Measurements from ENCODE around the gene GRIN1.
A peak's percentile ranks its signal among the peaks of the same experiment; 100 is the strongest.

The GRIN1 gene

DNA sequence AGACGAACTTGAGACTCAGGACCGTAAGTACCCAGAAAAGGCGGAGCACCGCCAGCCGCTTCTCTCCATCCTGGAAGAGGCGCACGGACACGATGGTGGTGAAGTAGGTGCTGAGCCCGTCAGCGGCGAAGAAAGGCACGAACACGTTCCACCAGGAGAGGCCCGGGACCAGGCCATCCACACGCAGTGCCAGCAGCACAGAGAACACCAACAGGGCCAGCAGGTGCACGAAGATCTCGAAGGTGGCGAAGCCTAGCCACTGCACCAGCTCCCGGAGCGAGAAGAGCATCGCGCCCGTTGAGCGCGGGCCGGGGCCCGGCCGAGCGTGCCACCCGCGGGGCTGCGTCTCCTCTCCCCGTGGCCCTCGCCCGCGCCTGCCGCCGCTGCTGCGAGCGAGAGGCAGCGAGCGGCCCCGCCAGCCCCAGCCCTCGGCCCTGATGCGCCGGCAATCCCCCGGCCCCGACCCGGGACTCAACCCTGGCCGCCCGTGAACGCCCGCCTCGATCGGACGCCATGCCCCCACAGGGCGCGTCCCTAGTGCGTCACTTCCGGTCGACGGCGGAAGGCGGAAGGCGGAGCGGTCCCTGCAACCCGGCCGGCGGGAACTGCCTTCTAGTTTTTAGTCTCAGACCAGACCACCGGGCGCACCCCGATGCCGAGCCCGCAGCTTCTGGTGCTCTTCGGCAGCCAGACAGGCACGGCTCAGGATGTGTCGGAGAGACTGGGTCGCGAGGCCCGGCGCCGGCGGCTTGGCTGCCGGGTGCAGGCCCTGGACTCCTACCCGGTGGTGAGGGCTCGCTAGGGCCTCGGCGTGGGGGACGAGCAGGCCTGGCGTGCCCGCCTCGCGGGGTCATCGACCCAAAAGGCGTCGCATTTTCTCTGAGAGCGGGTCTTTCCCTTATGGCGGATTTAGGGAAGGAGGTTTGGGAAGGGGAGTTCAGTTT is 66.4 kb downstream of the GRIN1 start, which contains the start of the genes NDOR1 and TMEM203:
TSS of gene NDOR1 (plus strand) at position 575 of the 944 bp plus-strand sequence. CDS start at position 653, 78 bp downstream.
TSS of gene TMEM203 (minus strand) at position 523 of the 944 bp plus-strand sequence. CDS start at position 289, 234 bp downstream.
- TF ChIP-seq ZFX (IDR thresholded peaks at IDR 0.05; ENCODE audit: borderline replicate concordance): no peak
- TF ChIP-seq, protein P1, sequence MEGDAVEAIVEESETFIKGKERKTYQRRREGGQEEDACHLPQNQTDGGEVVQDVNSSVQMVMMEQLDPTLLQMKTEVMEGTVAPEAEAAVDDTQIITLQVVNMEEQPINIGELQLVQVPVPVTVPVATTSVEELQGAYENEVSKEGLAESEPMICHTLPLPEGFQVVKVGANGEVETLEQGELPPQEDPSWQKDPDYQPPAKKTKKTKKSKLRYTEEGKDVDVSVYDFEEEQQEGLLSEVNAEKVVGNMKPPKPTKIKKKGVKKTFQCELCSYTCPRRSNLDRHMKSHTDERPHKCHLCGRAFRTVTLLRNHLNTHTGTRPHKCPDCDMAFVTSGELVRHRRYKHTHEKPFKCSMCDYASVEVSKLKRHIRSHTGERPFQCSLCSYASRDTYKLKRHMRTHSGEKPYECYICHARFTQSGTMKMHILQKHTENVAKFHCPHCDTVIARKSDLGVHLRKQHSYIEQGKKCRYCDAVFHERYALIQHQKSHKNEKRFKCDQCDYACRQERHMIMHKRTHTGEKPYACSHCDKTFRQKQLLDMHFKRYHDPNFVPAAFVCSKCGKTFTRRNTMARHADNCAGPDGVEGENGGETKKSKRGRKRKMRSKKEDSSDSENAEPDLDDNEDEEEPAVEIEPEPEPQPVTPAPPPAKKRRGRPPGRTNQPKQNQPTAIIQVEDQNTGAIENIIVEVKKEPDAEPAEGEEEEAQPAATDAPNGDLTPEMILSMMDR (IDR thresholded peaks at IDR 0.05): no peak
- peak within 1 kb of the TSS; percentile 72 for H3K27ac ChIP-seq

DNA sequence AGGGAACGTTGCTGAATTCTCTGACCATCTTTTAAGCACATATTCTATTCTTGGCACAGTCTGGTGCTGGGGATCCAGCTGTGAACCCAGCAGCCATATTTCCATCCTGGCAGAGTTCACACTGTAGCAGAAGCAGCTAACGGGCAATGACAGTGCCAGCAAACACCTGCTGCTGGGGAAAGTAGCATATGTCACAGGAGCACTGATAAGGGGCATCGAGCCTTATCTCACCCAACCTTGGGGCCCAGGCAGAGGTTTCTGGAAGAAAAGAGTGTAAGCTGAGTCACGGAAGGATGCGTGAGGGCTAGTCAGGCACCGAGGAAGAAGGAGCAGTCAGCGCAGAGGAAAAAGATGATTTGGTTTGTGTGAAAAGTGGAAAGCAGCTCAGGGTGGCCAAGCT is 67.6 kb downstream of the GRIN1 start:
- H3K27ac ChIP-seq: peak overlapping the region; percentile 72; the same call in 1 of the 2 replicates
- TF ChIP-seq, protein P1 (IDR thresholded peaks at IDR 0.05): no peak
- no peak for TF ChIP-seq ZFX (IDR thresholded peaks at IDR 0.05; ENCODE audit: borderline replicate concordance)

DNA sequence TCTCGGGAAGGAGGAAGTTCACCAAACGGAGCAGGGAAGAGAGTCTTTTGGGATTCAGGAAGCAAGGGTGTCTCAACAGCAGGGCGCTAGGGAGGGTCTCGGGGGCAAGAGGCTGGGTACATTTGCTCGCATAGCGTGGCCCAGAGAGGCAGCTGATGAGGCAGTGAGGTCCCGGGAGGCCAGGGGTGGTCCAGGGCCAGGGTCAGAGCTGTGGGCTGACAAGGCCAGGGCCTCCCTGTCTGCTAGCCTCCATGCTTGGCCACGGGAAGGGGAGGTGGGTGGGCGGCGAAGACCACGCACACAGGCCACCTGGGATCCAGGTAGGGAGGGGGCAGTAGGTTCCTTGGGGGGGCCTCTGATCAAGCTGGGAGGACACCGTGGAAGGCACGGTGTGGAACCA is 72.6 kb downstream of the GRIN1 start:
- no peak overlapping the region for H3K27ac ChIP-seq
- TF ChIP-seq, protein P1 (IDR thresholded peaks at IDR 0.05): no peak
- TF ChIP-seq ZFX (IDR thresholded peaks at IDR 0.05; ENCODE audit: borderline replicate concordance): no peak

DNA sequence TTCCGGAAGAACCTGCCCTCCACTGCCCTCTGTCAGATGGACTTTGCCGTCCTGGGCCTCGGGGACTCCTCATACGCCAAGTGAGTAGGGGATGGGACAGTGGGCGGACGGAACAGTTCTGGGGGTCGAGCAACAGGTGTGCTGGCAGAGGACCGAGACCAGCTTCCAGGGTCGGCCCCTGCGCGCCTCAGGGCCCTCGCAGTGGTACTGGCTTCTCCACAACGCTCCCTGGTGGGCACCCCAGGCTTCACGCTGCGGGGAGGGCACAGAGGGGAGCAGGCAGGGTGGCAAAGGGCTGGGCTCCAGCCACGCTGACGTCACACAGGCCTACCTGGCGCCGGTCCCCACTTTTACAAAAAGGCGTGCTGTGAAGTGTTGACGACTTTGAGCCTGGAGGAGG is 73.6 kb downstream of the GRIN1 start:
- H3K27ac ChIP-seq: no peak overlapping the region

DNA sequence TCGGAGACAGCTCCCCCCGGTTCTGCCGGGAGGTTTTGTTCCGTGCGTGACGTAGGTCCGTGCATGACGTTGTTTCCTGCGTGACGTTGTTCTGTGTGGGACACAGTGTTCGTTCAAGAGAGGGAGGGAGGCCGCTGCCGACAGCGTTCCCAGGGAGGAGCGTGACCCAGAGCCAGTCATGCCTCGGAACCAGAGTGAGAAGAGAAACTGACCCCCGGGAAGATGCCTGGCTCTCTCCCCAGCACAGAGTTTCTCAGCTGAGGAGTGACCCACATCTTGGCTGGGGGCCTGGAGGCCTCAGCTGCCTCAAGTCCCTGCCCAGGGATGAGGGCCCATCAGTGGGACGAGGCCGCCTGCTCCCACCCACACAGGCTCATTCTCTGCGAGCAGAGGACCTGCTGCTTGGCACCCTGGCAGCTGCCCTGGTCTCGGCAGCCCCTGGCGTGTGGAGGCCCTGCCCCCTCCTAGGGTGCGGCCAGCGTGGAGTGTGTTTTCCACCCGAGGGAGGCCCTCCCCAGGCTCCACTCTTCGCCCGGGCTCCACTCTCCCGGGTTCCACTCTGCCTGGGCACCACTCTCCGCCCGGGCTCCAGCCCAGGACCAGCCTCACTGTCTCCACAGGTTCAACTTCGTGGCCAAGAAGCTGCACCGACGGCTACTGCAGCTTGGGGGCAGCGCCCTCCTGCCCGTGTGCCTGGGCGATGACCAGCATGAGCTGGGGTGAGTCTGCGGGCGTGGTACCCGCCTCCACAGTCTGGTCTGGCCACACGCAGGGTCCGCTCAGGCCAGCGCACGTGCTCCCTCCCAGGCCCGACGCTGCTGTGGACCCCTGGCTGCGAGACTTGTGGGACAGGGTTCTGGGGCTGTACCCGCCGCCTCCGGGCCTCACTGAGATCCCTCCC is 74.5 kb downstream of the GRIN1 start:
- no peak overlapping the region for H3K27ac ChIP-seq
- TF ChIP-seq, protein P1 (IDR thresholded peaks at IDR 0.05): peak; percentile 38
- TF ChIP-seq ZFX (IDR thresholded peaks at IDR 0.05; ENCODE audit: borderline replicate concordance): no peak

More for the DNA sequence above, 73.6 kb downstream of the GRIN1 start:
- TF ChIP-seq, protein P1 (IDR thresholded peaks at IDR 0.05): no peak
- TF ChIP-seq ZFX (IDR thresholded peaks at IDR 0.05; ENCODE audit: borderline replicate concordance): no peak

DNA sequence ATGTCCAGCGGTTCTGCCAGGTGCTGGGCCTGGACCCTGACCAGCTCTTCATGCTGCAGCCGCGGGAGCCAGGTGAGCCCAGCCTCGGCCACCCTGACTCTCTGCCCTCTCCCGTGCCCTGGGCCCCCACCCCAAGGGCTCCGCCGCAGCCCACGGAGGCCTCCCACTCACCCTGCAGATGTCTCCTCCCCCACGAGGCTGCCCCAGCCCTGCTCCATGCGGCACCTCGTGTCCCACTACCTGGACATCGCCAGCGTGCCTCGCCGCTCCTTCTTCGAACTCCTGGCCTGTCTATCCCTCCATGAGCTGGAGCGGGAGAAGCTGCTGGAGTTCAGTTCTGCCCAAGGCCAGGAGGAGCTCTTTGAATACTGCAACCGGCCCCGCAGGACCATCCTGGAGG is 75.7 kb downstream of the GRIN1 start:
- H3K27ac ChIP-seq: no peak overlapping the region
- TF ChIP-seq, protein P1 (IDR thresholded peaks at IDR 0.05): no peak
- no peak for TF ChIP-seq ZFX (IDR thresholded peaks at IDR 0.05; ENCODE audit: borderline replicate concordance)

All from 22Rv1 (cell line).